Fibroblast of lung (primary cell): ENCODE measurements around the gene MINDY4B.

Source experiments
- CTCF ChIP-seq, 2 donors: IDR thresholded peaks in 1 of 2; conservative IDR thresholded peaks in 1 of 2; 1 replicate in 1 of 2; 2 replicates in 1 of 2; pipeline ENCODE4 v1.5.1; 2011 to 2012; ENCODE audit warnings: low read length in 2 of 2, control low read depth in 1 of 2, inconsistent platforms in 1 of 2, low read depth in 1 of 2, mild to moderate bottlenecking in 1 of 2
- EZH2 ChIP-seq: IDR thresholded peaks from 2 replicates; pipeline ENCODE4 v1.5.1; 2012; ENCODE audit warnings: low read length, control low read depth, mild to moderate bottlenecking; ENCODE audit errors: missing control alignments

DNA sequence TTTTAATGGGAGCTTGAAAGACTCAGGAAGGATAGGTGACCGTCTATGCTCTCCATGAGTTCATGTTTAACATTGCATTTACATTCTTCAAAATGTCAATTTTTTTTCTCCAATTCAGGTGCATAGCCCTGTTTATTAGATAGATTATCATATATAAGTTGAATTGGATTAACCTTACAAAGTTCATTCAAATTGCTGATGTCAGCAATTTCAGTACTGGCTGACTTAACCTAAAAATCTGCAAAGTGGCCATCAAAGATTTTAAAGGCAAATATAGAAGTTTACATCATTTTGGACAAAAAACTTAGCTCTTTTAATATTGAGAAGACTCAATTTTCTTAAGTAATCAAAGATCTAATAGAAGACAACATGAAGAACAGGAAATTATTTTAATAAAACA lies 57.8 kb downstream of the MINDY4B start:
- TF ChIP-seq CTCF (conservative IDR thresholded peaks at IDR 0.05 in 1 of 2, IDR thresholded peaks at IDR 0.05 in 1 of 2; ENCODE audit: low read depth in 1 of 2, low read length in 2 of 2) (no peak), EZH2 (no peak)
